Dedifferentiated amniotic fluid mesenchymal stem cell (primary cell): Measurements from ENCODE around the gene NUP85.
"Not testable (repeated sequence)": the region's sequence is repeated elsewhere in the genome, so short reads cannot be mapped to it uniquely, and the experiment has no call there.

Experiments used
- DNase-seq: peaks from one replicate; pipeline ENCODE4 v3.0.0-alpha.2; 2016; ENCODE audit errors: extremely low spot score

NUP85 gene

DNA sequence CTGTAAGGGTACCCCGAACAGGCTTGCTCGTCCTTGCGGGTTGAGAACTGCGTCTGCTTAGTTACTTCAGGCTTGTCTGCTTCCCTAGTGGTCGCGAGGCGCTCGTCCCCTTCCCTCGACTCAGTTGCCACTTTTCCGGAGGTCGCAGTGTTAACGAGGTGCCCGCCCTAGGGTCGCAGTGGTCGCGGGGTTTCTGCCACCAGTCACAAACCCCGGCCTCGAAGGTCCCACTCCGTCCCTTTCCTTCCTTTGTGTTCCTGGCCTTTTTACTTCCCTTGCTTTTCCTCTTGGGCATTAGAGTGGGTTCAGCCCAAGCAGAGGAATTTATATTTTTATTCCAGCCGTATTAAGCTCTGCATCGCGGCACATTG is 299 bp downstream of the NUP85 start:
- no peak for DNase-seq

DNA sequence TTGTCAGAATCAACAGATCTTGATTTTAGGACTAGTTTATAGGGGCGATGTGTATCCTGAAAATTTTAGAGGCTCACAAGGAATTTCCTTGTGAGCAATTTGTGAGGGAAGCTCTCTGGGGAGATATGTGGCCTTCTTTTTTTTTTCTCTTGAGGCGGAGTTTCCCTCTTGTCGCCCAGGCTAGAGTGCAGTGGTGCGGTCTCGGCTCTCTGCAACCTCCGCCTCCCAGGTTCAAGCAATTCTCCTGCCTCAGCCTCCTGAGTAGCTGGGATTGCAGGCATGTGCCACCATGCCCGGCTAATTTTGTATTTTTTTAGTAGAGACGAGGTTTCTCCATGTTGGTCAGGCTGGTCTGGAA is 1.6 kb downstream of the NUP85 start:
- DNase-seq: not testable (repeated sequence)

DNA sequence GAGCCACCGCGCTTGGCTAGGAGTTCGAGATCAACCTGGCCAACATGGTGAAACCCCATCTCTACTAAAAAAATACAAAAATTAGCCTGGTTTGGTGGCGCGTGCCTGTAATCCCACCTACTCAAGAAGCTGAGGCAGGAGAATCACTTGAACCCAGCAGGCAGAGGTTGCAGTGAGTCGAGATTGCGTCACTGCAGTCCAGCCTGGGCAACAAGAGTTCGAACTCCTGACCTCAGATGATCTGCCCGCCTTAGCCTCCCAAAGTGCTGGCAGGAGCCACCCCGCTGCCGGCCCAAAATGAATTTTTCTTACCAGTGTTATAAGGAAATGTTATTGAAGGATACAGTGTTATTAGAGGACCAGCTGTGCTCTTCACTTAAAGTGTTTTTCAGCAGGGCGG is 2.3 kb downstream of the NUP85 start:
- no peak for DNase-seq

DNA sequence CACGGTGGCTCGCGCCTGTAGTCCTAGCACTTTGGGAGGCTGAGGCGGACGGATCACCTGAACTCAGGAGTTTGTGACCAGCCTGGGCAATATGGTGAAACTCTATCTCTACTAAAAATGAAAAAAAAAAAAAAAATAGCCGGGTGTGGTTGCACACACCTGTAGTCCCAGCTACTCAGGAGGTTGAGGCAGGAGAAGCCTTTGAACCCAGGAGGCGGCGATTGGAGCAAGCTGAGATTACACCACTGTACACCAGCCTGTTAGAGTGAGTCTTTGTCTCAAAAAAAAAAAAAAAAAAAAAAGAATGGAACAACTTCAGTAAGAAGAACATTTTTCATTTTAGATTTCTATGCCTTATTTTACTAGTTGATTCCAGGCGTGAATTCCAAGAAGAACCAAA is 2.7 kb downstream of the NUP85 start:
- DNase-seq: no peak

DNA sequence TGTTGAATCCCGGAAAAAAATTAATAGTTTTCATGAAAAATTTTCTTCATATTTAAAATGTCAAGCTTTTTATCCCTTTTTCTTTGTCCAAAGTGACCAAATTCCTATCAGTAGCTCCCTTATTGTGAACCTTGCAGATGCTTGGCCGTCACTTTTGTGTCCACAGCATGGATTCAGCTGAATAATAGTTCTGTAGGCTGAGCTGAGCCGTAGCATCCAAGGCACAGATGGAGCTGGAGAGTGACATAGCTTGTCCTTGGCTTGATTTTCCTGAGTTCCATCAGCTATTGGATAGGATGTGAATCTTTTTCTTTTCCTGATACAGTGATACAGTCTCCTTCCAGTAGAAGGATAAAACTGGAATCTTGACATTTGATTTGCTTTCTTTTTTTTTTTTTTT is 3.6 kb downstream of the NUP85 start:
- no peak for DNase-seq

DNA sequence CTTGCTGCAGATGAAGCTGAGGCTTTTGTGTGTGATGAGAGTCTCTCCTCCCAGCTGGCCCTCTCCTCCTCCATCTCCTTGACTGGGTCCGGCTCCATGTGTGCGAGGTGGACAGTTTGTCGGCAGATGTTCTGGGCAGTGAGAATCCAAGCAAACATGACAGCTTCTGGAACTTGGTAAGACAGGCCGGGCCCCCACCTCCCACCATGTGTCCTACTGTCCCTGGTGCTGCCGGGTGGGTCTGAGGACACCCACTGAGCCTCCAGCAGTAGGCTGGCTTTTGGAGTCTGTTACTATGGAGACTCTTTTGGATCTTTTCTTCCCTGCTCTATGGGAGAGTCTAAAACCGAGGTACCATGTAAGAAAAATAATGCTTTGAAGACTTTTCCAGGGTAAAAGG is 12.7 kb downstream of the NUP85 start:
- no peak for DNase-seq

DNA sequence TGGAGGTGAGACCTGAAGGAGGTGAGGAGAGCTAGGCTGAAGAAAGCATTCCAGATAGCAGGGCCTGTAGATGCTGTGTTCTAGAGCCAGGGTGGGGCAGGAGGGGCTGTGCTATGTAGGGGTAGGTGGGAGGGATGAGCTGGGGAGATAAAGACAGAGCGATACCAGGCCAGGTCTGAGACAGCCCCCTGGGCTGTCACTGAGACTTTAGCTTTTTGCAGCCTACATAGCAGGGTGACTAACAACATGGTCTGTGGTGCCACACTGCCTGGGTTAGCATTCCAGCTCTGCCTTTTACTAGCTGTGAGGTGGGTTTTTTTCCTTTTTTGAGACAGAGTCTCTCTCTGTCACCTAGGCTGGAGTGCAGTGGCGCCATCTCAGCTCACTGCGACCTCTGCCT is 14.3 kb downstream of the NUP85 start:
- DNase-seq: no peak

DNA sequence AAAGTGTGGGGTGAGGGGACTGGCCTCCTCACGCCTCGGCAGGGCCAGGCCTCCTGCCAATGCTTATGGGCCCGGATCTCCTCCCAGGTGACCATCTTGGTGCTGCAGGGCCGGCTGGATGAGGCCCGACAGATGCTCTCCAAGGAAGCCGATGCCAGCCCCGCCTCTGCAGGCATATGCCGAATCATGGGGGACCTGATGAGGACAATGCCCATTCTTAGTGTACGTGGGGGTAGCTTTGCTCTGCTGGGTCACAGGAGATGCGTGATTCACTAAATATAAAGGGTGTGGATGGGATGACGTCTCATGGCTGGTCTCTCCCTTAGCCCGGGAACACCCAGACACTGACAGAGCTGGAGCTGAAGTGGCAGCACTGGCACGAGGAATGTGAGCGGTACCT is 19.5 kb downstream of the NUP85 start:
- DNase-seq: no peak

DNA sequence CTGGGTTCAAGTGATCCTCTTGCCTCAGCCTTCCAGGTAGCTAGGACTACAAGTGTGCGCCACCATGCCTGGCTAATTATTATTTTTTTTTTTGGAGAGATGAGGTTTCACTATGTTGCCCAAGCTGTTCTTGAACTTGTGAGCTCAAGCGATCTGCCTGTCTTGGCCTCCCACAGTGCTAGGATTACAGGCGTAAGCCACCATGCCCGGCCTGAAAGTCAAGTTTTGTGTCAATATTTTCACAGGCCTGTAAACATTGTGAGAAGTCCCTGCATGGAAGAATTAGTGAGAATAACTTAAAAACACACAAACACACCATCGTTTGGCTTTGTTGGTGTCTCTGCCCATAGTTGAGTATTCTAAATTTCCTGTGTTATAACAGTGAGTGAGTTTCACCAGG is 22.2 kb downstream of the NUP85 start:
- no peak for DNase-seq

DNA sequence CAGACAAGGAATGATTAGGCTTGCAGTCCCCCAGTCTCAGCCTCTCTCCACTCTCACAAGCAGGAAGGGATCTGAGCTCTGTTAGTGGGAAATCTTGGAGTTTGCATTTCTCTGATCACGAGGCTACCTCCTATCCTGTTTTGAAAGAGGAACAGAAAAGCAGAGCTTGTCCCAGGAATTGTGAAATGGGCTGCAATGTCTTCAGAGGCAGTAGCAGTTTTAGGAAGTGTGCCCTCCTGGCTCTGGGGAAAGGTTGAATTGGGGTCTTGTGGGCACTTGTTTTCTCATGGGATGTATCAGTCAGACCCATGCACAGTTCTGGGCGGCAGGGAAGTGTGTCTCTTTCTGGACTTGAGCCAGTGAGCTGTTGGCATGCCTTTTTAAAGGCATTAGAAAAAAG is 22.8 kb downstream of the NUP85 start:
- no peak for DNase-seq

DNA sequence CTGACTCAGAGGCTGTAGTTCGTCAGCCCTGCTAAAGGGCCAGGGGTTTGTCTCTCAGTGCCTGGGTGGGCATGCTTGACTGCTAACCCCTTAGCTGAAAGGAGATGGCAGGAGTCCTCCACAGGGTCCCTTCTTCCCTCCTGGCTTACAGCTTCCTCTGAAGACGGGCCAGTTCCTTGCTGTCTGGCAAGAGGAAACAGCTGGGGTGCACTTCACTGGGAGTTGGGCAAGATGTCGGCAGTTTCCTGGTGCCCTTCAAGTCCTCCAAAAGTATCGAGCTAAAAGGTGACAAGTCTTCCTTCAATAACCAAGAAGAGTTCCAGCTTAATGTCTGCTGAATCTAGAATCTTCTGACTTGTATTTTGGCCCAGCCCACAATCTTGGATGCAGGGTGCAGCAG is 23.4 kb downstream of the NUP85 start:
- DNase-seq: no peak

DNA sequence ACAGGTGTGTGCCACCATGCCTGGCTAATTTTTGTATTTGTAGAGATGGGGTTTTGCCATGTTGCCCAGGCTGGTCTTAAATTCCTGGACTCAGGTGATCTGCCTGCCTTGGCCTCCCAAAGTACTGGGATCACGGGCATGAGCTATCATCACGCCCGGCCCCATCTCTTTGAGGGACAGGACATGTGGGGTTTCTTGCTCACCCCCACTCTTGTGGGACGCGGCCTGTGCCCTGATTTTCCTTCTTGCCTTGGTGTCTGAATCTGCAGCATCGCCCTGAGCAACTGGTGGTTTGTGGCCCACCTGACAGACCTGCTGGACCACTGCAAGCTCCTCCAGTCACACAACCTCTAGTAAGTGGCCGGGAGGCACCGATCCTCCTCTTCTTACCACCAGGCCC is 25.6 kb downstream of the NUP85 start:
- no peak for DNase-seq

DNA sequence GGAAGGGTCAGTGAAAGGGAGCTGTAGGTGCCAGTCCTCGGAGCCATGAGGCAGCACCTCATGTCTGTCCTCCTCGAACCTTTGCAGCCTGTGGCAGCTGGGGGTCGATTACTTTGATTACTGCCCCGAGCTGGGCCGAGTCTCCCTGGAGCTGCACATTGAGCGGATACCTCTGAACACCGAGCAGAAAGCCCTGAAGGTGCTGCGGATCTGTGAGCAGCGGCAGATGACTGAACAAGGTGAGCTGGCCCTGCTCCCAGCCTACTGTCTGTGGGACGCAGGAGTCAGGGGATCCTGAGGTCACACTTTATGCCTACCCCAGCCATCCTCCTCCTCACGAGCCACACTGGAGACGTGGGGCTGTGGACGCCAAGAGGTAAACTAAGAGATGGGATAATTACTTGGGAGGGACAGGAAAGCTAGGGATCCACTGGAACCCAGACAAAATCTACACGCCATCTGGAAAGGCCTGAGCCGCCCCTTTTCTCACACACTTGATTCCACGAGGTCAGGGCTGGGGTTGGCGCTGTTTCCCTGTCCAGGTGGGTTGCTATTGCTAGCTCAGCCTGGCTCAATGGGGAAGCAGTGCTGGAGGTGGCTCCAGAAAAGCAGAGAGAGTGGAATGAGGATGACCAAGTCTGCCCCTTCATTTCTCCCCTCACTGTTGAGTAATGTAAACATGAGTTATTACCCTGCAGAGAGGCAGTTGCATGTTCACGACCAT is 26.4 kb downstream of the NUP85 start:
- DNase-seq: no peak

DNA sequence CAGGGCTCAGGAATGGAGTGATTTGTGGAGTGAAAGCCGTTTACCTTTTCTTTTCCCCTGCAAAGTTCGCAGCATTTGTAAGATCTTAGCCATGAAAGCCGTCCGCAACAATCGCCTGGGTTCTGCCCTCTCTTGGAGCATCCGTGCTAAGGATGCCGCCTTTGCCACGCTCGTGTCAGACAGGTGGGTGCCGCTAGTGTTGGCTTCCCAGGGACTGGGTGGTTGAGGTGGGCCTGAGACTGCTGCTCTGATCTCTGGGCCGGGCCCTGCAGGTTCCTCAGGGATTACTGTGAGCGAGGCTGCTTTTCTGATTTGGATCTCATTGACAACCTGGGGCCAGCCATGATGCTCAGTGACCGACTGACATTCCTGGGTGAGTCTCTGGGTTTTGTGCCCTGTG is 27.3 kb downstream of the NUP85 start:
- DNase-seq: no peak

DNA sequence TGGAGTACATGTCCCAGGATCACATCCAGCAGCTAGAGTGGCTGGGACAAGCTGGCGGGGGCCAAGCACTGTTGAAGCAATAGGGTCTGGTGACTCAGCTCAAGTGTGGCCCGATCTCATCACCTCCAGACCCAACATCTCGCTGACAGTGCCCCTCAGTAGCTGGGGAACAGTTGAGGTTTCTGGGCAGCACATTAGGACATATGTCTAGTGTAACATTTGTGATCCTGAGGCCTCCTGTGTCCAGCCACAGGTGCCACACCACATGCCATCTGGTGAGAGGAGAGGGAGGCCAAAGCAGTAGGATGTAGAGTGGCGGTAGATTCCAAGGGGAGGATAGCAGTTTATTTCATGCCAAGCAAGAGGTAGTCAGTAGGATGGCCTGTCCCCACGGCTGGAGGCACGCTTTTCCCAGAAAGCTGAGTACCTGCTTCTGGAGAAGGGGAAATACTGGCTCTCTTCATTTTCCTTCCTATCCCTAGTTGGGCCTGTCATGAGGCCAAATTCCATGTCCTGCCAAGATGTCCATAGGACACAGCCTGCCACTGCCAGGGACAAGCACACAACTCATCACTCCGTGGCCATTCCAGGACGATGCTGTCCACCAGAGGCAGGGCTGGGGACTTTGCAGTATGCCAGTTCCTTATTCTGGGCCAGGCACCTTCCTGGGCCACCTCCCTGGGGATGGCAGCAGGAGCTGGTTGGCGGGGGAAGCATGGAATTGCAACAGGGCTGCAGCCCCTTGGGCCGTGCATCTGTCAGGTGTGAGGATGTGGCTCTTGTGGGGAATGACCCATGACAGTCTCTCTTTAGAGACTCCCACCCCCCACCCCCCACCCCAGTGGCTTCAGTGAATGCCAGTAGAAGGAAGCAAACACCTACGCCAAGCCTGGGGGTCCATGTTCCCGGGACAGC is 31.9 kb downstream of the NUP85 start:
- DNase-seq: no peak

DNA sequence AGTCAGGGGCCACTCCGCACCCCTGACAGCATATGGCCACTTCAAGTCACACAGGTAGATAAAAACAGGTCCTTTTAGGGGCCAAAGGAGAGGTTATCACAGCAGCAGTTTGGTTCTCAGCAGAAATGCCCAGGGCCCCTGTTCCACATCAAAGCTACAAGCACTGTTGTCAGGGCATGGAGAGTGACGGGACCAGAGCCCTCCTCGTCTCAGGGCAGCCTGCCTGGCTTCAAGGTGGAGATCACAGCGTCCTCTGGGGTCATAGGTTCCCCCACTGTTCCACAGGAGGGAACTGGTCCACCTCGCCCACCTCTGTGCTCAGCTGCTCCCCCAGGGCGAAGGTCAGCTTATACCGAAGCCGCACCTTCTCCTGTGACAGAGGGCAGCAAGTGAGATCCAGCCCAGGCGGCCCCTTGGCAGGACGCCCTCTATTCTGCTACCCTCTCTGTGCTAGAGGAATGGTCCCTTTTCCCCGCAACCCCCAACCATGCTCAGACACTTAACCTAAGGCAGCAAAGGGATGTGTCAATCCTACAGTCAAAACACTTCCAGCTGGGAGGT is 32.6 kb downstream of the NUP85 start:
- no peak for DNase-seq

DNA sequence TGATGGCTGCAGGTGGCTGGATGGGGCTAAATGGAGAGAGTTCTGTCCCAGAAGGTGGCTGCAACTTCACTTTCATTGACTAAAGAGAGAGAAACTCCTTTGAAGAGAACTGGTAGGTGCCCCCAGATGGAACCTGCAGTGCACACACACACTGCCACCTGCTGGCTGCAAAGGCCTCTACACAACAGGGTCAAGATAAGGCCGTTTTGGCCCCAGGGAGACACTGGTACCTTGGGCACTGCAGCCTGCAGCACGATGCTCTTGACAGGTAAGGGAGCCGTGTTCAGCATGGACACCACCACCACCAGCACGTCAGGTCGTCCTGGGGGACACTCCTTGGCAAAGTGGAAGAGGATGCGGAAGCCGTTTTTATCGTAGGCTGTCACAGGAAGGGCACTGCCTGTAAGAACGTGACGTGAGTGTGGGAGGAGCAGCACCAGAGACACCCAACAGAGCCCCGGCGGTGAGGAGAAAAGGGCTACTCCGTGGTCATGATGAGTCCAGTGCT is 33.3 kb downstream of the NUP85 start:
- DNase-seq: peak; percentile 43

DNA sequence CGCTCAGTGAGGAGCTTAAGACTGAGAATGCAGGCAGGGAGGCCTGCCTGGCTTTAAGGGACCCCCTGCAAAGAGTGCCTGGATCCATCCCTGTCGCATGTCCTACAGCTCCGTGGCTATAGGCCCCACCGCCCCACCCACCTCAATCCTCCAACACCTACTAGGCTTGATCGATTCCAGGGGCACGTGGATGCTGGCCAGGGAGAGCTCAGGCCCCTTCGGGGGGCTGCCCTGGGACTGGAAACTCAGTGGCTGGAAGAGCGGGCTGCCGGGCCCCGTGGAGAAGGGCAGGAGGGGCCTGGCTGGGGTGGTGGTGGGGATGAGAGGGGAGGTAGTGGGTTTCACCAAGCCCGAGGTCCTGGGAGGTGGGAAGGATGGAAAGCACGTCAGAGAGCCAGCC is 33.7 kb downstream of the NUP85 start:
- DNase-seq: no peak

DNA sequence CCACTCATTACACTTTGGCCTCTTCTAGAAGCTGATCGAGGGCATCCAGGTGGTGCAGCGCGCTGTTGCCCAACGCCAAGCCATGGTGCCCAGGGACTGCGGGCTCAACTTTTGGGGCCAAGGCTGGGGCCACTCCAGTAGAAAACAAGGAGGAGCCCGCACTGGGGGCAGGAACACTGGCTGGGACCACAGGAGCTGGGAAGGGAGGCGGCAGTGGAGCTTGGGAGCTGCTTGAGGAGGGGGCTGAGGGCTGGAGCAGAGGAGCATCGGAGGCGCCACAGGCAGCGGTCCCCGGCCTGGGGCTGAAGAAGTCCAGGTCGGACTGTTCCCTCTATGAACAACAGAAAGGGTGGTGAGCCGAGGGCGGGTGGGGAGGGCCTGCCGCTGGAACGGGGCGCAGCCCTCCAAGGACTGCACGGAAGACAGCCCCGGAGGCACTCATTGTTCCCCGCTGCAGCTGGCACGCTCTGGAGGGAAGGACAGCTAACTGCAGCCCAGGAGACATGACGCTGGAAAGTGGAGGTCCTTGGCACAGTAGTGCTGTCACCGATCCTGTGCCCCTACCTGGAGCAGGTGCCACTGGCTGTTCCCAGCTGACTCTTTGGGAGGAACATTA is 34.4 kb downstream of the NUP85 start:
- no peak for DNase-seq

DNA sequence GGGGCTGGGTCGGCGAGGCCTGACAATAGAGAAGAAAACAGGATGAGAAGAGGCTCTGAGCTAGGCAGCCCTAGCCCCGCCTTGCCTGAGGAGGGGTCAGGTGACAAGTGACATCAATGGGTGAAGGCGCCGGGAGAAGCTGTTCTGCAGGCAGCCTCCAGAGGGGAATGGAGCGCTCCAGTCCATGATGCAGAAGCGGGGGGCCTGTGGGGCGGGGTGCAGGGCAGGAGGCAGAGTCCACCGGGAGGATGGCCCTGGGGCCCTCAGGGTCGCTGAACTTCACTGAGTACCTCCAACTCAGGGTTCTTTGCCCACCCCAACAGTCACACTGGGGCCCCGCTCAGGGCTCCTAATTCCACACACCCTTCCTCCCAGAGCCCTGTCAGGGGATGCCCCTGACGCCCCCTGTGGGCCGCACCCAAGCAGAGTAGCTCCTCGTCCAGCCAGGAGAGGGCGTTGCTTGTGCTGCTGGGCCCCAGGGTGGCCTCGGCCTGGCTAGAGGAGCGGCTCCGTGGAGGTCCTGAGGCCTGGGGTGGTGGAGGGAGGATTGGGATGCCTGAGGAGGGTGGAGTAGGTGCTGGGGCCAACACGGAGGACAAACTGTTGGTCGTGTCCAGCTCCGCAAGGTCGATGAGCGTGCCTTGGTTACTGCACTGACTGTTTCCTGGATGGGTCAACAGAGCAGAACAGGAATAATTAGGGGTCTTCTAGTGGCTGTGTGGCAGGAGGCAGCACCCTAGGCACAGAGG is 35.1 kb downstream of the NUP85 start:
- DNase-seq: no peak

DNA sequence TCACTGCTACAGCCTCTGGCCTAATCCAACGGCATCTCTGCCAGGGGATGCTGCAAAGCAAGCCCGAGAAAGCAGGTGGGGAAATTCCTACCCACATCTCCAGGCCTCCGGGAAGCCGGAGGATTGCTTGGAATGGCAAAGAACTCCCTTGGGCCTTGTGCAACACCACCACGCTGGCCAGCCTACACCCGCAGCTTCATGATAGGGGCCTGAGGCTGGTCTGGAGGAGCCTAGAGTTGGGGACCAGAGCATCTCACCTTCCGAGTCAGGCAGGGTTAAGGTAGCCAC is 35.6 kb downstream of the NUP85 start:
- no peak for DNase-seq

DNA sequence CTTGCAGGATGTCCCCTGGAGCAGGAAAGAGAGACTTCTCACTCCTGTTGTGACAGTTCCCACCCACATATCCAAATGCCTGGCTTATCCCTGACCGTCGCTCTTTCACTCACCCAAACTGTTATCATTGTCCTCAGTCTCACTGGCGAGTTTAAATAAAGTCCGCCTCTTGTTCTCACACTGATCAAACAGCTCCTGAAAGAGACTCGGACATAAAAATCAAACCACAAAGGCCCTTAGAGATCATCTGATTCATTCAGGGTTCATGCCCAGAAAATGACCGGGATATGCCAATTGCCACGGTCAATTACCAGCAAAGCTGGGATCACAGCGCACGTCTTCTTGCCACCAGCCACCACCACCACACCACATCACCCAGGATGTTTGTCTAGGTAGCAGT is 36.0 kb downstream of the NUP85 start:
- no peak for DNase-seq
